ENCODE measurements around the gene RIMBP2.

RIMBP2 gene

GRCh38 chr12:130625201-130625600, 90.9 kb downstream of the RIMBP2 start:
- DNase-seq, result no peak

GRCh38 chr12:130622803-130623202, 93.3 kb downstream of the RIMBP2 start:
- no peak for DNase-seq

GRCh38 chr12:130621696-130622298, 94.3 kb downstream of the RIMBP2 start:
- DNase-seq, result no peak

GRCh38 chr12:130620756-130621155, 95.3 kb downstream of the RIMBP2 start:
- DNase-seq, result no peak

GRCh38 chr12:130620281-130620680, 95.8 kb downstream of the RIMBP2 start:
- DNase-seq, result no peak

GRCh38 chr12:130619385-130620001, 96.6 kb downstream of the RIMBP2 start:
- DNase-seq, result no peak

- DNase-seq, result no peak
Measured at GRCh38 chr12:130617219-130617618, 98.9 kb downstream of the RIMBP2 start.

GRCh38 chr12:130615861-130616345, 100.2 kb downstream of the RIMBP2 start:
- DNase-seq, result no peak

- no peak for DNase-seq
Measured at GRCh38 chr12:130614530-130614905, 101.6 kb downstream of the RIMBP2 start.

GRCh38 chr12:130613831-130614529, 102.1 kb downstream of the RIMBP2 start:
- no peak for DNase-seq

- no peak for DNase-seq
Measured at GRCh38 chr12:130613131-130613530, 103.0 kb downstream of the RIMBP2 start.

GRCh38 chr12:130611026-130611905, 104.8 kb downstream of the RIMBP2 start:
- DNase-seq, result no peak

GRCh38 chr12:130609966-130610365, 106.1 kb downstream of the RIMBP2 start:
- DNase-seq, result no peak

- no peak for DNase-seq
Measured at GRCh38 chr12:130608831-130609230, 107.3 kb downstream of the RIMBP2 start.

- DNase-seq, result no peak
Measured at GRCh38 chr12:130608132-130608531, 108.0 kb downstream of the RIMBP2 start.

GRCh38 chr12:130606231-130606630, 109.9 kb downstream of the RIMBP2 start:
- DNase-seq, result no peak

GRCh38 chr12:130603396-130603965, 112.6 kb downstream of the RIMBP2 start:
- no peak for DNase-seq

- DNase-seq, result no peak
Measured at GRCh38 chr12:130602251-130602650, 113.8 kb downstream of the RIMBP2 start.

- no peak for DNase-seq
Measured at GRCh38 chr12:130601327-130601726, 114.8 kb downstream of the RIMBP2 start.

- no peak for DNase-seq
Measured at GRCh38 chr12:130596241-130596640, 119.9 kb downstream of the RIMBP2 start.

GRCh38 chr12:130595566-130595965, 120.5 kb downstream of the RIMBP2 start:
- no peak for DNase-seq

GRCh38 chr12:130593056-130593455, 123.0 kb downstream of the RIMBP2 start:
- DNase-seq, result no peak

GRCh38 chr12:130592641-130593040, 123.5 kb downstream of the RIMBP2 start:
- no peak for DNase-seq
